H1 (cell line): ENCODE data around the gene NLRP7. TPM values are rescaled to one million over a fixed set of nuclear protein-coding genes. Genes with fewer than 3 reads are reported as not detected.
"Not testable (repeated sequence)": the region's sequence is repeated elsewhere in the genome, so short reads cannot be mapped to it uniquely, and the experiment has no call there.

ENCODE experiments used
- CTCF ChIA-PET: fragments of 300-600 bp; sonication (Branson Sonifier 250); formaldehyde crosslinking; loops from one replicate; lab custom pipeline; 2021; ENCODE audit not compliant: partially characterized antibody; lab: Charles Lee
- POLR2A ChIA-PET: fragments of 300-600 bp; sonication (Branson Sonifier 250); formaldehyde crosslinking; loops from one replicate; lab custom pipeline; 2021; ENCODE audit warnings: inconsistent platforms; ENCODE audit not compliant: partially characterized antibody; lab: Charles Lee
- DNase-seq, 2 experiments: peaks; one replicate each; pipeline versions ENCODE4 v3.0.0 to v3.0.0-alpha.2; 2010 to 2022; ENCODE audit warnings: low spot score in 2 of 2, low read depth in 1 of 2, mixed read lengths in 1 of 2
- FAIRE-seq: peaks from 2 replicates; lab custom pipeline; 2011; peaks lifted over from hg19 to GRCh38; lab: Jason Lieb, UNC
- H2AFZ ChIP-seq: 2 replicates; pipeline ENCODE4 v1.8.1; 2012; ENCODE audit warnings: low read length, inconsistent platforms
- H2AK5ac ChIP-seq: 2 replicates; pipeline ENCODE4 v1.6.1; 2013; ENCODE audit warnings: low read depth, low read length
- H2BK120ac ChIP-seq: replicated peaks from 2 replicates; pipeline ENCODE3; 2013; ENCODE audit warnings: low read depth, low read length, inconsistent platforms
- H2BK12ac ChIP-seq: 2 replicates; pipeline ENCODE4 v1.6.1; 2013; ENCODE audit warnings: low read depth, low read length
- H2BK15ac ChIP-seq: 2 replicates; pipeline ENCODE4 v1.6.1; 2013; ENCODE audit warnings: low read length
- H2BK20ac ChIP-seq: 2 replicates; pipeline ENCODE4 v1.6.1; 2013; ENCODE audit warnings: low read length
- H2BK5ac ChIP-seq: 2 replicates; pipeline ENCODE4 v1.6.1; 2013; ENCODE audit warnings: low read depth, low read length
- H3K14ac ChIP-seq: 2 replicates; pipeline ENCODE4 v1.6.1; 2013; ENCODE audit warnings: inconsistent platforms; ENCODE audit not compliant: insufficient read length
- H3K18ac ChIP-seq: 2 replicates; pipeline ENCODE4 v1.6.1; 2013; ENCODE audit warnings: low read length; ENCODE audit errors: extremely low read depth
- H3K23ac ChIP-seq: 2 replicates; pipeline ENCODE4 v1.6.1; 2013; ENCODE audit warnings: inconsistent platforms; ENCODE audit not compliant: insufficient read length
- H3K23me2 ChIP-seq: 2 replicates; pipeline ENCODE4 v1.6.1; 2013; ENCODE audit warnings: low read depth, low read length
- H3K27ac ChIP-seq: 2 replicates; pipeline ENCODE4 v1.6.1; 2011; ENCODE audit warnings: low read depth, low read length, inconsistent platforms
- H3K27me3 ChIP-seq, 4 experiments: replicated peaks in 1 of 4; 1 replicate in 1 of 4; 2 replicates in 3 of 4; pipeline versions ENCODE4 v1.6.1 to v1.8.1; 2011 to 2013; ENCODE audit warnings: low read length in 3 of 4, mild to moderate bottlenecking in 3 of 4, inconsistent platforms in 2 of 4, mixed read lengths in 2 of 4, moderate library complexity in 1 of 4; ENCODE audit not compliant: control insufficient read depth in 3 of 4, insufficient read depth in 3 of 4; ENCODE audit errors: extremely low read depth in 1 of 4
- H3K36me3 ChIP-seq, 4 experiments: 2 replicates each; pipeline versions ENCODE4 v1.6.1 to v1.8.1; 2011 to 2013; ENCODE audit warnings: mild to moderate bottlenecking in 4 of 4, low read length in 3 of 4, moderate library complexity in 2 of 4, control low read depth in 1 of 4, inconsistent platforms in 1 of 4; ENCODE audit not compliant: insufficient read depth in 4 of 4, control insufficient read depth in 2 of 4
- H3K4ac ChIP-seq: replicated peaks from 2 replicates; pipeline ENCODE3; 2013; ENCODE audit warnings: low read length, low read depth, mixed read lengths, inconsistent platforms; ENCODE audit not compliant: insufficient read length
- H3K4me1 ChIP-seq, 4 experiments: replicated peaks in 1 of 4; 1 replicate in 1 of 4; 2 replicates in 3 of 4; pipeline versions ENCODE4 v1.6.1 to v1.8.1; 2011 to 2013; ENCODE audit warnings: low read length in 3 of 4, inconsistent platforms in 2 of 4, mixed read lengths in 1 of 4; ENCODE audit not compliant: insufficient read depth in 4 of 4, control insufficient read depth in 3 of 4
- H3K4me2 ChIP-seq, 2 experiments: 2 replicates each; pipeline versions ENCODE4 v1.6.1 to v1.8.1; 2011 to 2013; ENCODE audit warnings: low read depth in 2 of 2, low read length in 2 of 2, control low read depth in 1 of 2, inconsistent platforms in 1 of 2, mild to moderate bottlenecking in 1 of 2; ENCODE audit not compliant: insufficient read depth in 1 of 2
- H3K4me3 ChIP-seq, 4 experiments: fragments of 200-600, 300-600 bp in 1 of 4; sonication (generic), shearing (Covaris generic), sonication (Bioruptor Twin) in 1 of 4; 2 replicates each; pipeline versions ENCODE4 v1.5.1 to v1.8.1; 2011 to 2016; ENCODE audit warnings: low read length in 4 of 4, low read depth in 3 of 4, control low read depth in 2 of 4, inconsistent platforms in 2 of 4, mild to moderate bottlenecking in 2 of 4, mixed read lengths in 1 of 4, moderate library complexity in 1 of 4; ENCODE audit not compliant: insufficient read depth in 2 of 4; ENCODE audit errors: extremely low read depth in 1 of 4
- H3K56ac ChIP-seq: replicated peaks from 2 replicates; pipeline ENCODE3; 2013; ENCODE audit warnings: low read depth, mild to moderate bottlenecking, mixed read lengths, low read length, inconsistent platforms; ENCODE audit not compliant: insufficient read length
- H3K79me1 ChIP-seq: 2 replicates; pipeline ENCODE4 v1.6.1; 2013; ENCODE audit warnings: low read depth, low read length, control low read depth
- H3K79me2 ChIP-seq, 2 experiments: 2 replicates each; pipeline versions ENCODE4 v1.6.1 to v1.8.1; 2012 to 2013; ENCODE audit warnings: low read length in 2 of 2, mild to moderate bottlenecking in 2 of 2, inconsistent platforms in 1 of 2; ENCODE audit not compliant: insufficient read depth in 2 of 2, control insufficient read depth in 1 of 2
- H3K9ac ChIP-seq, 4 experiments: replicated peaks in 1 of 4; 1 replicate in 1 of 4; 2 replicates in 3 of 4; pipeline versions ENCODE4 v1.6.1 to v1.8.1; 2011 to 2013; ENCODE audit warnings: low read depth in 3 of 4, low read length in 3 of 4, control low read depth in 2 of 4, mild to moderate bottlenecking in 2 of 4, moderate library complexity in 2 of 4, inconsistent platforms in 1 of 4; ENCODE audit errors: extremely low read depth in 1 of 4
- H3K9me3 ChIP-seq, 2 experiments: 2 replicates each; pipeline versions ENCODE4 v1.6.1 to v1.8.1; 2012 to 2013; ENCODE audit warnings: mild to moderate bottlenecking in 2 of 2, moderate library complexity in 2 of 2, control low read depth in 1 of 2, inconsistent platforms in 1 of 2, low read depth in 1 of 2, low read length in 1 of 2, mixed read lengths in 1 of 2; ENCODE audit not compliant: insufficient read depth in 2 of 2
- H4K20me1 ChIP-seq, 2 experiments: replicated peaks in 1 of 2; 2 replicates each; pipeline versions ENCODE3 to v1.8.1; 2011 to 2013; ENCODE audit warnings: inconsistent platforms in 2 of 2, low read length in 2 of 2, mild to moderate bottlenecking in 1 of 2; ENCODE audit not compliant: insufficient read depth in 2 of 2, control insufficient read depth in 1 of 2
- H4K5ac ChIP-seq: 2 replicates; pipeline ENCODE4 v1.6.1; 2013; ENCODE audit warnings: low read length, low read depth, mixed read lengths, inconsistent platforms; ENCODE audit not compliant: insufficient read length
- H4K8ac ChIP-seq: 2 replicates; pipeline ENCODE4 v1.8.0; 2013; ENCODE audit warnings: mild to moderate bottlenecking, moderate library complexity, low read length, inconsistent platforms; ENCODE audit not compliant: insufficient read depth; ENCODE audit errors: extremely low read depth
- H4K91ac ChIP-seq: replicated peaks from 2 replicates; pipeline ENCODE3; 2013; ENCODE audit warnings: low read length, mixed read lengths, inconsistent platforms; ENCODE audit not compliant: insufficient read length
- WGBS, 2 experiments: shearing (Covaris generic) in 1 of 2; methylation state at CpG; one replicate each; pipeline versions ENCODE4 v1.1.6 to v1.1.7; 2013 to 2015; ENCODE audit warnings: low lambda C conversion rate in 2 of 2, mixed read lengths in 2 of 2, inconsistent platforms in 1 of 2, low coverage in 1 of 2, missing lambda C conversion rate in 1 of 2; ENCODE audit not compliant: insufficient replicate concordance in 2 of 2, insufficient coverage in 1 of 2, insufficient read length in 1 of 2; ENCODE audit errors: extremely low coverage in 1 of 2, missing lambda C conversion rate in 1 of 2; 5-methylcytosine and 5-hydroxymethylcytosine counted together
- polyA plus RNA-seq, 7 experiments: library from polyadenylated mRNA; depleted of rRNA in 3 of 7; stranded (reverse) in 5 of 7; unstranded in 2 of 7; fragments of >200 nt in 5 of 7; fragments of 200-250 nt in 2 of 7; gene quantifications; 1 replicate in 5 of 7; 2 replicates in 1 of 7; 4 replicates in 1 of 7; pipeline versions ENCODE4 v1.2.1 to v1.2.3, GENCODE V29; 2011 to 2013; ENCODE audit warnings: missing spikeins in 2 of 7, mixed read lengths in 2 of 7
- total RNA-seq: library from RNA; stranded (reverse); fragmentation: NEBNext Ultra II Directional; extraction: Animal tissue kit (Norgen Biotek cat#: 25700); gene quantifications from 2 replicates; pipeline ENCODE4 v1.2.1, GENCODE V29; 2021

NLRP7 gene
- total and polyA plus RNA-seq, 2 of the 8 experiments (the other 6 are each of a cell fraction or from before 2014, with no cell fraction given), result 0.91 to 1.2 TPM

DNA sequence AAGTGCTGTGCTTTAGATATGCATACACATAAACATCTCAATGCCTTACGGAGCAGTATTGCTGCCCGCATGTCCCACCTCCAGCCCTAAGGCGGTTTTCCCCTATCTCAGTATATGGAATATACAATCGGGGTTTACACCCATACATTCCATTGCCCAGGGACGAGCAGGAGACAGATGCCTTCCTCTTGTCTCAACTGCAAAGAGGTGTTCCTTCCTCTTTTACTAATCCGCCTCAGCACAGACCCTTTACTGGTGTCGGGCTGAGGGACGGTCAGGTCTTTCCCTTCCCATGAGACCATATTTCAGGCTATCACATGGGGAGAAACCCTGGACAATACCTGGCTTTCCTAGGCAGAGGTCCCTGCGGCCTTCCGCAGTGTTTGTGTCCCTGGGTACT lies 3.2 kb upstream of the NLRP7 start:
- H2BK5ac ChIP-seq, H3K4me1 ChIP-seq, POLR2A ChIA-PET, H2BK120ac ChIP-seq, H3K27ac ChIP-seq, H3K14ac ChIP-seq, H2BK15ac ChIP-seq, H3K9ac ChIP-seq, H3K23ac ChIP-seq, H3K27me3 ChIP-seq, DNase-seq, H4K20me1 ChIP-seq, H3K79me2 ChIP-seq, H4K8ac ChIP-seq, H3K4me3 ChIP-seq, H2BK12ac ChIP-seq, H3K23me2 ChIP-seq, H3K9me3 ChIP-seq, H4K91ac ChIP-seq, H3K36me3 ChIP-seq, H4K5ac ChIP-seq, H2AK5ac ChIP-seq, H3K56ac ChIP-seq, FAIRE-seq, H2AFZ ChIP-seq, H3K4ac ChIP-seq, H3K79me1 ChIP-seq, H2BK20ac ChIP-seq: not testable (repeated sequence)
- CTCF ChIA-PET, result interaction anchor here (0.9 kb wide), 1 partner anchor 35 kb away, joined by 4 read pairs; no protein-coding TSS in a partner anchor
- 61% methylated on average over 8 of the region's 10 CpGs; no CpG with 5 or more reads in 1 of the 2 experiments for WGBS, 2 experiments
- peak overlapping the region; percentile 71 for H3K18ac ChIP-seq
- H3K4me2 ChIP-seq, result peak overlapping the region in 1 of 2 experiments; percentile 34; a peak in 2 of 4 replicates
